ENCODE results near the gene FOXQ1.
"Not testable (repeated sequence)": the region's sequence is repeated elsewhere in the genome, so short reads cannot be mapped to it uniquely, and the experiment has no call there.

The FOXQ1 gene

DNA sequence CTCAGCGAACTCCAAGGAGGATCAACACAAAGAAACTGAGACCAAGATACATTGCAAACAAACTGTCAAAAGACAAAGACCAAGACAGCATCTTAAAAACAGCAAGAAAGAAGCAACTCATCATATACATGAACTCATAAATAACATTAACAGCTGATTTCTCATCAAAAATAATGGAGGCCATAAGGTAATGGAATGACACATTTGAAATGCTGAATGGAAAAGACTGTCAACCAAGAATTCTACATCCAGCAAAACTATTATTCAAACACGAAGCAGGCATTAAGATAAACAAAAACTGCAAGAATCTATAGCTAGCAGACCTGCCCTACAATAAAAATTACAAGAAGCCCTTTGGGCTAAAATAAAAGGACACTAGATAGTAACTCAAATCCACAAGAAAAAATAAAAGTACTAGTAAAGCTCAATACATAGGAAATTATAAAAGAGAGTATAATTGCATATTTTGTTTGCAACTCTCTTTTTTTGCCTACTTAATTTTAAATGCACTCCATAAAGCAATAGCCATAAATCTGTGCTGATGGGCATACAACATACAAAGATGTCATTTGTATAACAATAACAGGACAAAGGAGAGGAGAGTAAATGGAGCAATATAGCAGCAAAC is 39.6 kb downstream of the FOXQ1 start:
- H3K4me2 ChIP-seq: no peak overlapping the region
- H3K27ac ChIP-seq: no peak overlapping the region
- H3K27me3 ChIP-seq: no peaks in the 10 kb centered on the region
- H4K20me1 ChIP-seq: no peaks in the 10 kb centered on the region
- H3K9me3 ChIP-seq (replicated peaks in 1 of 11): peaks cover 26 to 40% (median 37%) of the 10 kb centered on the region in 11 experiments
- H3K4me1 ChIP-seq: no peaks in the 10 kb centered on the region
- no peak overlapping the region for H3K4me3 ChIP-seq
- H3K9ac ChIP-seq: no peak overlapping the region
- H3K36me3 ChIP-seq: no peaks in the 10 kb centered on the region
- TF ChIP-seq Cebpa-rat (IDR thresholded peaks at IDR 0.05): no peak

DNA sequence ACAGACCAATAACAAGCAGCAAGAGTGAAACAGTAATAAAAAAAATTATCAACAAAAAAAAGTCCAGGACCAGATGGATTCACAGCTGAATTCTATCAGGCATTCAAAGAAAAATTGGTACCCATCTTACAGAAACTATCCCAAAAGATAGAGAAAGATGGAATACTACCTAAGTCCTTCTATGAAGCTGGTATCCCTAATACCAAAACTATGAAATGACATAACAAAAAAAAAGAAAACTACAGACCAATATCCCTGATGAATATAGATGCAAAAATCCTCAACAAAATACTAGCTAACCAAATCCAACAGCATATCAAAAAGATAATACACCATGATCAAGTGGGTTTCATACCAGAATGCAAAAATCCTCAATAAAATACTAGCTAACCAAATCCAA is 43.2 kb downstream of the FOXQ1 start:
- not testable (repeated sequence) for H3K4me1 ChIP-seq, H4K20me1 ChIP-seq, H3K27me3 ChIP-seq, H3K4me3 ChIP-seq, H3K36me3 ChIP-seq, H3K4me2 ChIP-seq, H3K27ac ChIP-seq, H3K9ac ChIP-seq
- H3K9me3 ChIP-seq (replicated peaks in 1 of 11): peaks cover 25 to 37% (median 34%) of the 10 kb centered on the region in 11 experiments

DNA sequence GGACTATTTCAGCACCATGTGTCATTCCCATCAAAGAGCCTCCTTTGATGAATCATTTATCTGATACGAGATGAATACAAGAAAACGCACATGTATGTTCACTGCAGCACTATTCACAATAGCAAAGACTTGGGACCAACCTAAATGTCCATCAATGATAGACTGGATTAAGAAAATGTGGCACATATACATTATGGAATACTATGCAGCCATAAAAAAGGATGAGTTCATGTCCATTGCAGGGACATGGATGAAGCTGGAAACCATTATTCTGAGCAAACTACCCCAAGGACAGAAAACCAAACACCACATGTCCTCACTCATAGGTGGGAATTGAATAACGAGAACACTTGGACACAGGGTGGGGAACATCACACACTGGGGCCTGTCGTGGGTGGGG is 49.8 kb downstream of the FOXQ1 start:
- H3K36me3 ChIP-seq; H3K27me3 ChIP-seq; H3K27ac ChIP-seq; H3K4me2 ChIP-seq; H3K9ac ChIP-seq; H3K4me3 ChIP-seq; H3K9me3 ChIP-seq (replicated peaks in 1 of 11); H4K20me1 ChIP-seq: not testable (repeated sequence)
- peaks cover 0 to 15% (median 10%) of the 10 kb centered on the region in 10 experiments; a peak in 17 of 20 replicates for H3K4me1 ChIP-seq

DNA sequence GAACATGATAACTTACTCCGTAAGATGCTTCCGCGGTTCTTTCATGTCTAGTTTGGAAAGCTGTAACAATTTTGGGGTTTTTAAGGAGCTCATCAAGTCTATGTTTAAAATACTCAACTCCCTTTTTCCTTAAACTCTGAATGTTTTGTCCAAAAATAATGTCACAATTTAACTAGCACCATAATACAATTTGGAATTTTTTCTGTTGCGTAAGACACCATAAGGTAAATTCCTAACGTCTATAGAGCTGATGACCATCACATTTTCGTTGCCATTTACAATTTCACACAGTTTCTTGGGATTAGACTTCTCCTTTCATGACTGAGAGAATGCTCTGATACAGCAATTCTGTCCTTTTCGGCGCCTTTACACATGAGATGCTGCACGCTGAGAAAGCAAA is 50.7 kb downstream of the FOXQ1 start:
- H3K27me3 ChIP-seq: no peaks in the 10 kb centered on the region
- H3K9ac ChIP-seq: no peak overlapping the region
- H3K36me3 ChIP-seq: no peaks in the 10 kb centered on the region
- H3K4me2 ChIP-seq: 0 out of 22 replicates have a peak overlapping the region, but pooled peaks of 1 of the 11 experiments have one; percentile 59
- H4K20me1 ChIP-seq: no peaks in the 10 kb centered on the region
- TF ChIP-seq Cebpa-rat (IDR thresholded peaks at IDR 0.05): no peak
- H3K4me3 ChIP-seq: no peak overlapping the region
- peak overlapping the region in 1 of 11 experiments; percentile 17; a peak in 1 of 22 replicates for H3K27ac ChIP-seq
- H3K4me1 ChIP-seq: peaks cover 0 to 15% (median 10%) of the 10 kb centered on the region in 10 experiments; a peak in 17 of 20 replicates
- no peaks in the 10 kb centered on the region; a peak in 1 of 22 replicates for H3K9me3 ChIP-seq (replicated peaks in 1 of 11)

DNA sequence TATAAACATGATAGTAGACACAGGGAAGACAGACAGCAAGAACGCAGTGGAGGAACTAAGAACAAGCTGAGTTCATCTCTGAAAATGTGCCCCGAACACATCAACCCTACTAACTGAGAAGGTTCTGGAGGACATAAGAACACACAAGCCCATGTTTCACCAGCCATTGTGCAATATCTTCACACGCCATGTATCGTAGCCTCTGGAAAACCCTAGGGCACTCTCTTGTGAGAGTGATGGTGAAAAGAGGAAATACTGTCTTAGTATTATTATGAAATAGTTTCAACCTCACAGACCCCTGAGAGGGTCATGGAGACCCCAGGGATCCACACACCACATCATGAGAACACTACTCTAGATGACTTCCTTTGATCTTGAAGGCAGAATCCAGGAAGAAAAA is 51.4 kb downstream of the FOXQ1 start:
- TF ChIP-seq Cebpa-rat (IDR thresholded peaks at IDR 0.05): peak in 8 of 11 experiments; percentile 54 to 84 (median 70); a peak in 14 of 22 replicates
- H3K9me3 ChIP-seq (replicated peaks in 1 of 11): no peaks in the 10 kb centered on the region; a peak in 1 of 22 replicates
- peaks cover 0 to 15% (median 10%) of the 10 kb centered on the region in 10 experiments; a peak in 17 of 20 replicates for H3K4me1 ChIP-seq
- H3K9ac ChIP-seq: no peak overlapping the region
- H3K27me3 ChIP-seq: no peaks in the 10 kb centered on the region
- no peaks in the 10 kb centered on the region for H4K20me1 ChIP-seq
- no peaks in the 10 kb centered on the region for H3K36me3 ChIP-seq
- H3K27ac ChIP-seq: peak overlapping the region in 4 of 11 experiments; percentile 27 to 59 (median 39); a peak in 3 of 22 replicates
- H3K4me2 ChIP-seq: peak overlapping the region; percentile 2 to 70 (median 40); a peak in 18 of 22 replicates
- H3K4me3 ChIP-seq: no peak overlapping the region

DNA sequence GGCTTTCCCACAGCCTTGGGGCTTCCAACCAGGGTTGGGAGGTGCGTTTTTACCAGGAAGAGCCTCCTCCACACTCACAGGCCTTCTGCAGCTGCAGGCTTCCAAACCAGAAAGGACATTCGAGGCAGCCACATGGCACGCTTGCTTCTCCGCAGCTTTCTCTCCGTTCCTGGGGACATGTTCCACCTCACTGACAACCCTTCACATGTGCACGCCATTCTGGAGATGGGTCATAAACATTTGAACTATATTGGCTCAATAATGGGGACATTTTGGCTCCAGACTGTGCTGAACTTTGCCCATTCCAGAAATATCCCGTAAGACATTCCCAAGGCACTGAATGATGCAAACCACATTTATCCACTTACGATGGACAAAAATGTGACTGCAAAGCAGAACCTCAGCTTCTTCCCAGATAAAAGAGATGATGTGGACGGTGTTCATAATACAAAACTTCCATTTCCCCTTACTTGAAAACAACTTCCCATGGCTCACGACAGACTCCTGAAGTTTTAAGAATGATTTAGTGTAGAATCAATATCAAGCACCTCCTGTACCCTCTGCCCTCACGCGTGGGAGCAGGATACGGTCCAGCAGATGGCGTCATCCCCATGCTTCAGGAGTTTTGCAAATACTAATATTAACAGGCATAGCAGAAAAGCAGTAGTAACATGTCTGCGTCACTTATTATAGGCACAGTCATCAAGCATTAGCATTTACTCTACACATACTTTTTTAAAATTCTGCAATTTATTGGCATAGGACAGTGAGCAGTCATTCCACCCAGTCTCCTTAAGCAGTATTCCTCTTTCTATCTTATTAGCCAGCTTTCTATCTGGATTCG is 52.1 kb downstream of the FOXQ1 start:
- Histone ChIP-seq H3K4me2 (peak overlapping the region; percentile 2 to 70 (median 40); a peak in 16 of 22 replicates), H3K9me3 (replicated peaks in 1 of 11) (peaks cover 0 to 3% (median 0%) of the 10 kb centered on the region in 11 experiments; a peak in 2 of 22 replicates), H3K27me3 (no peaks in the 10 kb centered on the region), H3K4me3 (no peak overlapping the region), H3K9ac (no peak overlapping the region), H4K20me1 (no peaks in the 10 kb centered on the region), H3K36me3 (no peaks in the 10 kb centered on the region), H3K4me1 (peaks cover 0 to 15% (median 10%) of the 10 kb centered on the region in 10 experiments; a peak in 17 of 20 replicates), H3K27ac (peak overlapping the region in 5 of 11 experiments; percentile 27 to 59 (median 38); a peak in 5 of 22 replicates)
- no peak for TF ChIP-seq Cebpa-rat (IDR thresholded peaks at IDR 0.05)
